ENCODE measurements around the gene TRPC4. TPM values are rescaled to one million over a fixed set of nuclear protein-coding genes. Genes with fewer than 3 reads are reported as not detected.
"Not testable (repeated sequence)": the region's sequence is repeated elsewhere in the genome, so short reads cannot be mapped to it uniquely, and the experiment has no call there.

TRPC4 gene
- total RNA-seq, 1 donor from 2014 or later: not detected

- intact Hi-C loops (cut with micrococcal nuclease): no loop called here
These were observed 260.7 kb downstream of the TRPC4 start for GRCh38 chr13:37608750-37609339.

- intact Hi-C loops (cut with micrococcal nuclease): no loop called here
These were observed 266.7 kb downstream of the TRPC4 start for GRCh38 chr13:37602733-37603381.

- intact Hi-C loops (cut with micrococcal nuclease): no loop called here
These were observed 267.7 kb downstream of the TRPC4 start for GRCh38 chr13:37601648-37602440.

- intact Hi-C loops (cut with micrococcal nuclease): no loop called here
These were observed 270.1 kb downstream of the TRPC4 start for GRCh38 chr13:37599519-37599918.

GRCh38 chr13:37598597-37598996 is 271.0 kb downstream of the TRPC4 start, which contains the start of gene POSTN:
POSTN (minus strand) TSS chr13:37598768; CDS start chr13:37598726, 42 bp downstream.
- intact Hi-C loops (cut with micrococcal nuclease): no loop called here

- intact Hi-C loops (cut with micrococcal nuclease): no loop called here
These were observed 272.0 kb downstream of the TRPC4 start for GRCh38 chr13:37597477-37598025.

GRCh38 chr13:37596805-37597204 is 272.8 kb downstream of the TRPC4 start:
- intact Hi-C loops (cut with micrococcal nuclease): no loop called here

GRCh38 chr13:37595162-37595561 is 274.4 kb downstream of the TRPC4 start:
- intact Hi-C loops (cut with micrococcal nuclease): no loop called here

- intact Hi-C loops (cut with micrococcal nuclease): no loop called here
These were observed 275.0 kb downstream of the TRPC4 start for GRCh38 chr13:37594550-37594949.

GRCh38 chr13:37589381-37589780 is 280.2 kb downstream of the TRPC4 start:
- intact Hi-C loops (cut with micrococcal nuclease): not testable (repeated sequence)

- intact Hi-C loops (cut with micrococcal nuclease): no loop called here
These were observed 282.3 kb downstream of the TRPC4 start for GRCh38 chr13:37587236-37587635.

Data from T-helper 1 cell treated with Interleukin-12 subunit alpha and Interleukin-12 subunit beta and Interleukin-4 antibody, amounts not matched to agents 30 ng/mL and 1 ng/mL, for 36 hours (primary cell).